ENCODE measurements around the gene SLC2A8. TPM values are rescaled to one million over a fixed set of nuclear protein-coding genes. Genes with fewer than 3 reads are reported as not detected.
A peak's percentile ranks its signal among the peaks of the same experiment; 100 is the strongest.

The SLC2A8 gene
- total RNA-seq, 1 donor: 5.5 TPM

DNA sequence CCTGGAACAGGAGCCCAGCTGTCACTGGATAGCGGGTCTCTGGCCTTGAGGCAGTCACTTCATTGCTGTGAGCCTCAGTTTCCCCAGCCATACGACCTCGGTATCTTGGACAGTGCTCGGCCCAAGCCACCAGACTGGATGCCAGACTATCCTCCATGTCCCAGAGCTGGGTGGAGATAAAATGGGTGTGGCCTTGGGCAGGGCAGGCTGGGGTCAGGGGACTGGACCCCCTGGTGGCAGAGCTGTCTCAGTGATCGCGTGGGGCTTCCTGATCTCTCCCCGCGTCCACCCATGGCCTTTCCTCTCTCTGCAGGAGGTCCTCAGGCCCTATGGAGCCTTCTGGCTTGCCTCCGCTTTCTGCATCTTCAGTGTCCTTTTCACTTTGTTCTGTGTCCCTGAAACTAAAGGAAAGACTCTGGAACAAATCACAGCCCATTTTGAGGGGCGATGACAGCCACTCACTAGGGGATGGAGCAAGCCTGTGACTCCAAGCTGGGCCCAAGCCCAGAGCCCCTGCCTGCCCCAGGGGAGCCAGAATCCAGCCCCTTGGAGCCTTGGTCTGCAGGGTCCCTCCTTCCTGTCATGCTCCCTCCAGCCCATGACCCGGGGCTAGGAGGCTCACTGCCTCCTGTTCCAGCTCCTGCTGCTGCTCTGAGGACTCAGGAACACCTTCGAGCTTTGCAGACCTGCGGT, 10.0 kb downstream of the SLC2A8 start:
- DNase-seq (ENCODE audit: low read depth): no peak
- no peak overlapping the region for H3K4me3 ChIP-seq (ENCODE audit: low read depth, low read length)
- no peak for TF ChIP-seq CTCF (IDR thresholded peaks at IDR 0.05; ENCODE audit: insufficient read depth, low read length)

DNA sequence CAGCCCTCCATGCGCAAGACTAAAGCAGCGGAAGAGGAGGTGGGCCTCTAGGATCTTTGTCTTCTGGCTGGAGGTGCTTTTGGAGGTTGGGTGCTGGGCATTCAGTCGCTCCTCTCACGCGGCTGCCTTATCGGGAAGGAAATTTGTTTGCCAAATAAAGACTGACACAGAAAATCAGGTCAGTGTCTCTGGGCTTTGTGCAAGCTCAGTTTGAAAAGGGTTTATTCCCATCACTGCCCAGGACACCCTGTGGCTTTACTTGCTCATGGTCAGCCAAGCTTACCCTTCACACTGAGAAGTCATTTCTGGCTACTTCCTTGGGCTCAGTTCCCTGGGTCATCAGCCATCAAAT, 10.5 kb downstream of the SLC2A8 start:
- no peak overlapping the region for H3K4me3 ChIP-seq (ENCODE audit: low read depth, low read length)
- TF ChIP-seq CTCF (IDR thresholded peaks at IDR 0.05; ENCODE audit: insufficient read depth, low read length): no peak
- no peak for DNase-seq (ENCODE audit: low read depth)

DNA sequence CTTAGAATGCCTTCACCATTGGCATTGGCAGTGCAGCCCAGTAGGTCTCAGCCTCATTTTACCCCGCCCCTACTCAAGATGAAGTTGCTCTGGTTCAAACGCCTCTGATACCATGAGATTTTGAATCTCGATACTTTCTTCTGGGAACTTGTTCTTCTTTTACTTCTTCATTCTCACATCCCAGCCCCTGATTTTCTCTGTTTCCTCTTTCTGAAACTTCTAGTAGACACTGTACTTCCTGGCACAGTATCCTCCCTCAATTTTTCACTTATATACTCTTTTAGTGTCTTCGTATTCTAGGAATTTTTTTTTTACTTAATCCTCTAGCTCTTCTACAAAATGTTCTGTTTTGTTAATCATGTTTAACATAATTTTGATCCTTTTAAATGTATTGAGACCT, 14.2 kb downstream of the SLC2A8 start:
- no peak overlapping the region for H3K4me3 ChIP-seq (ENCODE audit: low read depth, low read length)
- DNase-seq (ENCODE audit: low read depth): no peak
- TF ChIP-seq CTCF (IDR thresholded peaks at IDR 0.05; ENCODE audit: insufficient read depth, low read length): no peak

GRCh38 chr9:127415141-127415540, 18.2 kb downstream of the SLC2A8 start:
- no peak overlapping the region for H3K4me3 ChIP-seq (ENCODE audit: low read depth, low read length)
- no peak for DNase-seq (ENCODE audit: low read depth)
- no peak for TF ChIP-seq CTCF (IDR thresholded peaks at IDR 0.05; ENCODE audit: insufficient read depth, low read length)

GRCh38 chr9:127415657-127416056, 18.7 kb downstream of the SLC2A8 start:
- no peak overlapping the region for H3K4me3 ChIP-seq (ENCODE audit: low read depth, low read length)
- DNase-seq (ENCODE audit: low read depth): no peak
- TF ChIP-seq CTCF (IDR thresholded peaks at IDR 0.05; ENCODE audit: insufficient read depth, low read length): no peak

- TF ChIP-seq CTCF (IDR thresholded peaks at IDR 0.05; ENCODE audit: insufficient read depth, low read length): no peak
- H3K4me3 ChIP-seq (ENCODE audit: low read depth, low read length): no peak overlapping the region
- DNase-seq (ENCODE audit: low read depth): peak; percentile 29
Measured at GRCh38 chr9:127417131-127418036, 20.4 kb downstream of the SLC2A8 start.
